OCI-LY7 (cell line): ENCODE data around the gene ZDHHC5.

Experiments
- CTCF ChIP-seq: fragments of 200-600 bp; sonication (generic); conservative IDR thresholded peaks from 2 replicates; pipeline ENCODE4 v1.5.1; 2014; ENCODE audit warnings: mild to moderate bottlenecking, antibody characterized with exemption, low read length, moderate library complexity, mixed read lengths
- EZH2phosphoT487 ChIP-seq: fragments of 200-600 bp; sonication (generic); IDR thresholded peaks from 2 replicates; pipeline ENCODE4 v1.6.1; 2018; ENCODE audit warnings: low read depth, borderline replicate concordance, mild to moderate bottlenecking, mixed run types, antibody characterized with exemption, low read length, moderate library complexity, mixed read lengths

GRCh38 chr11:57712256-57713150 is 44.6 kb downstream of the ZDHHC5 start, which contains the start of gene TMX2:
- TF ChIP-seq CTCF (no peak), EZH2phosphoT487 (no peak)
